K562 (cell line): Measurements from ENCODE around the gene SLC35A2. TPM values are rescaled to one million over a fixed set of nuclear protein-coding genes. Genes with fewer than 3 reads are reported as not detected.
A peak's percentile ranks its signal among the peaks of the same experiment; 100 is the strongest.

Experiments used
- ATAC-seq: fragments of 200-7000 bp; cut with Tn5 transposase; 3 replicates; pipeline ENCODE4 v1.9.1; 2020; ENCODE audit warnings: moderate library complexity
- Bru-seq: library from RNA; stranded (reverse); fragments of 400-500 nt; gene quantifications from one replicate; lab custom pipeline; 2021; lab: Mats Ljungman, UMichigan
- BruChase-seq, 2 experiments: library from RNA; stranded (reverse); fragments of 400-500 nt; gene quantifications; one replicate each; lab custom pipeline; 2021; lab: Mats Ljungman, UMichigan
- BruUV-seq: library from RNA; stranded (reverse); fragments of 400-500 nt; replicated peaks from 2 replicates; lab custom pipeline; 2021; lab: Mats Ljungman, UMichigan
- CTCF ChIA-PET: fragments of 300-600 bp; formaldehyde crosslinking; extraction: SDS; loops from one replicate; lab custom pipeline; 2021; ENCODE audit warnings: low intra/inter-chr PET ratio; lab: Yijun Ruan, JAX
- POLR2A ChIA-PET: fragments of 300-600, 350-650 bp; sonication (Branson Sonifier 250); formaldehyde crosslinking; extraction: SDS; loops from one replicate; lab custom pipeline; 2021; ENCODE audit warnings: antibody characterized with exemption, inconsistent platforms; lab: Yijun Ruan, JAX
- DNase-seq, 4 experiments: peaks; one replicate each; pipeline versions ENCODE4 v3.0.0 to v3.0.0-alpha.2; 2011 to 2018; ENCODE audit warnings: low spot score in 3 of 4, mixed read lengths in 3 of 4; ENCODE audit errors: extremely low read depth in 1 of 4
- FAIRE-seq: peaks from 2 replicates; lab custom pipeline; 2011; peaks lifted over from hg19 to GRCh38; lab: Jason Lieb, UNC
- H2AFZ ChIP-seq: 2 replicates; pipeline ENCODE4 v1.6.0; 2011; ENCODE audit warnings: low read depth, low read length, control low read depth, inconsistent platforms
- H3K27ac ChIP-seq: fragments of 200-600 bp; 3 replicates; pipeline ENCODE4 v1.8.0; 2011; ENCODE audit warnings: low read depth, mild to moderate bottlenecking, control low read depth, inconsistent platforms, low read length, moderate library complexity, mixed read lengths; ENCODE audit errors: extremely low read depth
- H3K27me3 ChIP-seq, 2 experiments: fragments of 300-600 bp in 1 of 2; 2 replicates in 1 of 2; 3 replicates in 1 of 2; pipeline versions ENCODE4 v1.6.0 to v1.8.0; 2011; ENCODE audit warnings: inconsistent platforms in 2 of 2, low read length in 2 of 2, mild to moderate bottlenecking in 1 of 2, mixed read lengths in 1 of 2, moderate library complexity in 1 of 2; ENCODE audit not compliant: control insufficient read depth in 2 of 2, insufficient read depth in 2 of 2
- H3K36me3 ChIP-seq: fragments of 300-600 bp; 3 replicates; pipeline ENCODE4 v1.8.0; 2011; ENCODE audit warnings: mild to moderate bottlenecking, low read length, inconsistent platforms; ENCODE audit not compliant: control insufficient read depth, insufficient read depth
- H3K4me1 ChIP-seq, 2 experiments: fragments of 200-600 bp in 1 of 2; replicated peaks in 1 of 2; 2 replicates in 1 of 2; 3 replicates in 1 of 2; pipeline versions ENCODE4 v1.5.1 to v1.8.0; 2011; ENCODE audit warnings: inconsistent platforms in 2 of 2, low read length in 2 of 2, mild to moderate bottlenecking in 1 of 2, mixed read lengths in 1 of 2, moderate library complexity in 1 of 2; ENCODE audit not compliant: control insufficient read depth in 2 of 2, insufficient read depth in 2 of 2
- H3K4me2 ChIP-seq: 2 replicates; pipeline ENCODE4 v1.6.1; 2011; ENCODE audit warnings: low read length, control low read depth, inconsistent platforms, mixed read lengths; ENCODE audit not compliant: insufficient read depth
- H3K4me3 ChIP-seq: fragments of 200-600 bp; sonication (generic), shearing (Covaris generic); 2 replicates; pipeline ENCODE4 v1.5.1; 2016; ENCODE audit warnings: control low read depth, inconsistent platforms
- H3K79me2 ChIP-seq: fragments of 200-600 bp; 3 replicates; pipeline ENCODE4 v1.8.0; 2011; ENCODE audit warnings: low read length, inconsistent platforms; ENCODE audit not compliant: control insufficient read depth, insufficient read depth
- H3K9ac ChIP-seq, 2 experiments: 2 replicates each; pipeline versions ENCODE4 v1.6.0 to v1.6.1; 2011; ENCODE audit warnings: low read depth in 2 of 2, low read length in 2 of 2, control low read depth in 1 of 2, inconsistent platforms in 1 of 2, mild to moderate bottlenecking in 1 of 2, mixed read lengths in 1 of 2; ENCODE audit not compliant: insufficient read depth in 1 of 2
- H3K9me1 ChIP-seq: one replicate; pipeline ENCODE4 v1.6.0; 2011; ENCODE audit warnings: inconsistent platforms, mild to moderate bottlenecking, low read length, moderate library complexity; ENCODE audit not compliant: control insufficient read depth, insufficient read depth
- H3K9me3 ChIP-seq: replicated peaks from 2 replicates; pipeline ENCODE4 v1.5.1; 2011; ENCODE audit warnings: low read depth, low read length, inconsistent platforms; ENCODE audit not compliant: control insufficient read depth, insufficient read depth
- H4K20me1 ChIP-seq: replicated peaks from 2 replicates; pipeline ENCODE4 v1.6.1; 2011; ENCODE audit warnings: low read length, inconsistent platforms, mixed read lengths; ENCODE audit not compliant: control insufficient read depth, insufficient read depth
- ARNT ChIP-seq, 2 experiments: fragments of 450-650 bp; IDR thresholded peaks; 2 replicates each; pipeline ENCODE4 v1.6.1; 2016; ENCODE audit warnings: mild to moderate bottlenecking in 1 of 2
- CCNT2 ChIP-seq: IDR thresholded peaks from 2 replicates; pipeline ENCODE4 v1.6.1; 2011; ENCODE audit warnings: borderline replicate concordance, low read depth, mild to moderate bottlenecking, moderate library complexity, mixed read lengths, low read length; ENCODE audit not compliant: insufficient read length; ENCODE audit errors: extremely low read depth
- HMGN3 ChIP-seq: IDR thresholded peaks from 2 replicates; pipeline ENCODE4 v1.6.1; 2011; ENCODE audit warnings: borderline replicate concordance, low read depth, mild to moderate bottlenecking, mixed read lengths, low read length; ENCODE audit not compliant: insufficient read length; ENCODE audit errors: extremely low read depth
- KAT8 ChIP-seq: fragments of 450-650 bp; IDR thresholded peaks from 2 replicates; pipeline ENCODE4 v1.6.1; 2016; ENCODE audit warnings: low read depth, mild to moderate bottlenecking
- KDM2B ChIP-seq: fragments of 250-450 bp; sonication (Bioruptor Pico); IDR thresholded peaks from 2 replicates; pipeline ENCODE4 v1.8.0; 2021; ENCODE audit warnings: mild to moderate bottlenecking, moderate library complexity
- MXI1 ChIP-seq: IDR thresholded peaks from 2 replicates; pipeline ENCODE4 v1.6.1; 2011; ENCODE audit warnings: low read depth, mild to moderate bottlenecking, improper control_type of control experiment, low read length
- NCOA2 ChIP-seq, 2 experiments: fragments of 450-650 bp; IDR thresholded peaks; 2 replicates each; pipeline ENCODE4 v1.6.1; 2018; ENCODE audit warnings: mild to moderate bottlenecking in 2 of 2, moderate library complexity in 1 of 2; ENCODE audit not compliant: partially characterized antibody in 2 of 2
- NFYB ChIP-seq: IDR thresholded peaks from 2 replicates; pipeline ENCODE4 v1.6.1; 2011; ENCODE audit warnings: mild to moderate bottlenecking, moderate library complexity; ENCODE audit not compliant: insufficient read length; ENCODE audit errors: extremely low read depth
- NUFIP1 ChIP-seq: fragments of 450-650 bp; IDR thresholded peaks from 2 replicates; pipeline ENCODE4 v1.6.1; 2018; ENCODE audit not compliant: partially characterized antibody
- PHTF2 ChIP-seq: fragments of 250-450 bp; sonication (Bioruptor Pico); IDR thresholded peaks from 2 replicates; pipeline ENCODE4 v1.5.0; 2021; ENCODE audit warnings: mild to moderate bottlenecking
- RAD21 ChIP-seq, 2 experiments: fragments of 250-450 bp in 1 of 2; fragments of 450-650 bp in 1 of 2; sonication (Bioruptor Pico) in 1 of 2; formaldehyde crosslinking in 1 of 2; IDR thresholded peaks in 1 of 2; conservative IDR thresholded peaks in 1 of 2; 2 replicates each; pipeline versions ENCODE4 v1.4.0 to v1.8.0; 2020 to 2022; ENCODE audit warnings: mild to moderate bottlenecking in 2 of 2, moderate library complexity in 1 of 2
- RFX5 ChIP-seq: IDR thresholded peaks from 2 replicates; pipeline ENCODE4 v1.6.1; 2011; ENCODE audit warnings: low read depth, mild to moderate bottlenecking, improper control_type of control experiment, low read length
- ZBTB17 ChIP-seq: fragments of 450-650 bp; formaldehyde crosslinking; IDR thresholded peaks from 2 replicates; pipeline ENCODE4 v1.4.0; 2020; ENCODE audit warnings: mild to moderate bottlenecking
- ZNF384 ChIP-seq: IDR thresholded peaks from 2 replicates; pipeline ENCODE4 v1.6.1; 2012; ENCODE audit warnings: low read depth, low read length, improper control_type of control experiment
- ZSCAN32 ChIP-seq: fragments of 450-650 bp; formaldehyde crosslinking; IDR thresholded peaks from 2 replicates; pipeline ENCODE4 v1.4.0; 2020; ENCODE audit warnings: mild to moderate bottlenecking, moderate library complexity
- WGBS: fragments of 100-300 bp; shearing (Covaris generic); methylation state at CpG from one replicate; pipeline ENCODE4 v1.1.6; 2016; ENCODE audit warnings: low coverage, mixed read lengths; ENCODE audit not compliant: insufficient coverage; ENCODE audit errors: missing lambda C conversion rate; 5-methylcytosine and 5-hydroxymethylcytosine counted together
- in situ Hi-C: fragments of 300-500 bp; cut with MboI; formaldehyde crosslinking; loops from 4 replicates; pipeline ENCODE4 v1.15.0; 2018; ENCODE audit warnings: inconsistent platforms, mixed read lengths
- intact Hi-C: fragments of 100-400 bp; cut with micrococcal nuclease; formaldehyde crosslinking; loops from 2 replicates; pipeline ENCODE4 v1.14.2; 2022
- long read RNA-seq, 3 experiments: library from polyadenylated mRNA in 2 of 3; library from RNA in 1 of 3; unstranded in 2 of 3; stranded (forward) in 1 of 3; transcript quantifications; one replicate each; pipeline ENCODE4 v2.0.0, GENCODE V29; 2019 to 2022
- polyA minus RNA-seq, 3 experiments: library from RNA; depleted of rRNA, polyadenylated mRNA; stranded (reverse); fragments of >200 nt; gene quantifications; 2 replicates each; pipeline ENCODE4 v1.2.3, GENCODE V29; 2011
- polyA plus RNA-seq, 8 experiments: library from polyadenylated mRNA; depleted of rRNA in 4 of 8; stranded (reverse) in 5 of 8; unstranded in 3 of 8; fragments of >200 nt; fragmentation: Nextera tagmentation in 2 of 8; fragmentation: Illumina TruSeq in 1 of 8; extraction: Ambion mirVana in 2 of 8; extraction: Trizol in 1 of 8; gene quantifications; 2 replicates each; pipeline versions ENCODE4 v1.2.1 to v1.2.3, GENCODE V29; 2011 to 2014; ENCODE audit warnings: inconsistent platforms in 1 of 8, missing spikeins in 1 of 8
- total RNA-seq, 7 experiments: library from RNA; depleted of rRNA in 6 of 7; stranded (reverse); fragments of >200 nt in 6 of 7; fragmentation: Illumina TruSeq in 2 of 7; extraction: Trizol in 2 of 7; gene quantifications; 2 replicates each; pipeline versions ENCODE4 v1.2.1 to v1.2.3, GENCODE V29; 2011 to 2021; ENCODE audit warnings: low replicate concordance in 1 of 7

The SLC35A2 gene
- total RNA-seq (2011; cell fraction: chromatin; rRNA removed; ENCODE audit: low replicate concordance), result 43.4 and 77.8 TPM in 2 replicates
- total RNA-seq (2011; cell fraction: nucleolus; rRNA removed), result 85.0 and 85.7 TPM in 2 replicates
- 78.3 and 79.2 TPM in 2 replicates for total RNA-seq (2011; cell fraction: nucleoplasm; rRNA removed)
- 18.0 and 22.3 TPM in 2 replicates for total RNA-seq (2014; rRNA removed)
- 19.6 and 19.8 TPM in 2 replicates for total RNA-seq (2014; rRNA removed; fragmentation: Illumina TruSeq; extraction: Trizol)
- 19.2 and 20.0 TPM in 2 replicates for total RNA-seq (2015; rRNA removed; fragmentation: Illumina TruSeq; extraction: Trizol)
- 32.3 and 38.9 TPM in 2 replicates for total RNA-seq (2021)
- 37.4 and 59.3 TPM in 2 replicates for polyA plus RNA-seq (2011; rRNA removed)
- polyA plus RNA-seq (2011; cell fraction: cytosol; rRNA removed), result 99.1 and 114 TPM in 2 replicates
- 79.9 and 86.5 TPM in 2 replicates for polyA plus RNA-seq (2011; cell fraction: nucleus; rRNA removed)
- polyA plus RNA-seq (2012), result 27.7 and 32.6 TPM in 2 replicates
- 37.6 and 42.6 TPM in 2 replicates for polyA plus RNA-seq (2014; fragmentation: Illumina TruSeq; extraction: Trizol)
- polyA plus RNA-seq (2014; fragmentation: Nextera tagmentation; extraction: Ambion mirVana), result 1 to 10 TPM; 3.3 to 5.2 TPM
- polyA plus RNA-seq (2014; rRNA removed), result 32.3 and 36.5 TPM in 2 replicates
- polyA minus RNA-seq (2011; rRNA and poly(A)+ RNA removed), result 32.1 and 45.8 TPM in 2 replicates
- 25.4 and 31.9 TPM in 2 replicates for polyA minus RNA-seq (2011; cell fraction: cytosol; rRNA and poly(A)+ RNA removed)
- 12.7 and 17.7 TPM in 2 replicates for polyA minus RNA-seq (2011; cell fraction: nucleus; rRNA and poly(A)+ RNA removed)
- percentile 73 among the genes with signal in this experiment for Bru-seq, nascent RNA
- BruChase-seq, experiment 1, labeled RNA remaining after a 2-hour chase, result percentile 66 among the genes with signal in this experiment
- BruChase-seq, experiment 2, labeled RNA remaining after a 6-hour chase, result percentile 76 among the genes with signal in this experiment
- long read RNA-seq, experiment 1, transcript SLC35A2-205 (5 exons, 865 nt), result minor isoform, 9 of 138 reads
- long read RNA-seq, experiment 1, transcript SLC35A2-204 (4 exons, 3,047 nt), result major isoform, 29 of 138 reads
- long read RNA-seq, experiment 1, transcript SLC35A2-202 (3 exons, 903 nt), result minor isoform, 5 of 138 reads
- long read RNA-seq, experiment 1, transcript SLC35A2-207 (4 exons, 1,739 nt), result minor isoform, 16 of 138 reads
- long read RNA-seq, experiment 1, partial matches to known transcripts, result 26 of 138 reads
- long read RNA-seq, experiment 1, other reads (novel, unspliced or antisense), result 51 of 138 reads
- long read RNA-seq, experiment 2, transcript SLC35A2-207 (4 exons, 1,739 nt), result major isoform, 8 of 39 reads
- long read RNA-seq, experiment 2, transcript SLC35A2-204 (4 exons, 3,047 nt), result minor isoform, 7 of 39 reads
- long read RNA-seq, experiment 2, partial matches to known transcripts, result 6 of 39 reads
- long read RNA-seq, experiment 2, other reads (novel, unspliced or antisense), result 12 of 39 reads
- long read RNA-seq, experiment 3, transcript SLC35A2-204 (4 exons, 3,047 nt), result major isoform, 18 of 42 reads
- long read RNA-seq, experiment 3, transcript SLC35A2-207 (4 exons, 1,739 nt), result major isoform, 18 of 42 reads
- long read RNA-seq, experiment 3, partial matches to known transcripts, result 2 of 42 reads
- long read RNA-seq, experiment 3, other reads (novel, unspliced or antisense), result 2 of 42 reads

DNA sequence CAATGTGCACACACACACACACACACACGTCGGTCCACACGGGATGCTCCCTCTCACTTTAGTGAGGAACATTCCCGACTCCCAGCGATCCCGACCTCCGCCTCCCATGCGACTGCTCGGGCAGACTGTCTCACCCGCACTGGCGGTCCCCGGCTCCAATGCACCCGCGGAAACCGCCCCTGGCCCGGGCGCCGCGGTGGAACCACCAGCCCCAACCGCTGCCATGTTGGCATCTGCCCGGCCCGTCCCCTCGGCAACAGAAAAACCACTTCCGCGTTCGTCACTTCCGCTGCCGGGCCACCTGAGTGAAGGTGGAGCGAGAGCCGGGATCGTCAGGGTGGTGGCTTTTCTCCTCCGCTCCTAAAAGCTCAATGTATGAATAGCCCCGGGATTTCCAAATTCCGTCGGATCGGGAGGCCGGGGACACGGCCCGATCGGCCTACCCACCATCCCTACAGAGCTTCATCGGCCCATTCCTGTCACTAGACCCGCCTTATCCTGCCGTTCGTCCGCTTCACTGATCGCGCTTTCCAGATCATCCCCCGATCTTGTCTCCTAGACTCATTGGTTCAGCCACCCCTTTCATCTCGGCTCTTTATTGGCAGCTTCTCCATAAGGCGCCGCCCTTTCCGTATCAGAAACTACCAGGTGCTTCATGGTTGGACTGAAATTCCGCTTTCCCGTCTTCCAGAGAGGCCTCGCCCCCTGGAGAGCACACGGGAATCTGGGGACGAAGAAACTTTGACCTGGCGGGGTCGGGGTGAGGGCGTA lies at the start of gene SLC35A2:
TSS of gene SLC35A2 (minus strand) at position 235 of the 771 bp plus-strand sequence. CDS start at position 225, 10 bp downstream.
- DNase-seq (peak; percentile 70 to 88 (median 76)), ATAC-seq (peak; percentile 91), FAIRE-seq (peak; percentile 88)
- Histone ChIP-seq H3K9me1 (no peaks in the 10 kb centered on the region), H3K27me3 (no peaks in the 10 kb centered on the region), H3K4me1 (peaks cover 30 to 34% of the 10 kb centered on the region in 2 experiments), H2AFZ (peak within 1 kb of the TSS; percentile 71), H3K9me3 (no peaks in the 10 kb centered on the region), H3K36me3 (peaks cover 64% of the 10 kb centered on the region), H3K27ac (peak within 1 kb of the TSS; percentile 89), H3K79me2 (peaks cover 51% of the 10 kb centered on the region), H4K20me1 (peaks cover 31% of the 10 kb centered on the region), H3K4me3 (peak within 1 kb of the TSS; percentile 92), H3K9ac (peak within 1 kb of the TSS; percentile 85 to 95), H3K4me2 (peak within 1 kb of the TSS; percentile 100)
- BruUV-seq, result no TSS peak
- intact Hi-C loops, result loop anchor here (5.0 to 10.0 kb wide), 2 partner anchors 149 to 277 kb away; partner anchors contain the start of gene GLOD5
- ChIA-PET POLR2A (interaction anchor here (0.6 to 3.1 kb wide), 6 partner anchors 8 to 110 kb away, joined by 3 to 13 read pairs (median 4); partner anchors contain the start of genes HDAC6, PQBP1 and TIMM17B), CTCF (no interaction called here)
- in situ Hi-C loops, result no loop called here
- WGBS, result under 1% methylated on average over 36 of the region's 60 CpGs
- TF ChIP-seq PHTF2 (CRISPR knock-in tag) (peak; percentile 91), ZSCAN32 (peak; percentile 39; the same call in 1 of the 2 replicates), NFYB (peak; percentile 18), CCNT2 (peak; percentile 77), KAT8 (0 out of 2 replicates have a peak, but pooled peaks have one; percentile 7), NCOA2 (IDR thresholded peaks at IDR 0.05; ENCODE audit: partially characterized antibody in 2 of 2) (no peak), KDM2B (CRISPR knock-in tag) (no peak), RAD21 (CRISPR knock-in tag; conservative IDR thresholded peaks at IDR 0.05 in 1 of 2, IDR thresholded peaks at IDR 0.05 in 1 of 2) (0 out of 4 replicates have a peak, but pooled peaks of 1 of the 2 experiments have one; percentile 12), NUFIP1 (no peak), ARNT (IDR thresholded peaks at IDR 0.05) (0 out of 4 replicates have a peak, but pooled peaks of 1 of the 2 experiments have one; percentile 18), RFX5 (no peak), MXI1 (peak; percentile 78; the same call in 1 of the 2 replicates), ZBTB17 (CRISPR knock-in tag) (0 out of 2 replicates have a peak, but pooled peaks have one; percentile 51), ZNF384 (0 out of 2 replicates have a peak, but pooled peaks have one; percentile 3), HMGN3 (peak; percentile 40)
